HG02798 (cell line): ENCODE data around the gene NRIP1.
"Not testable (repeated sequence)": the region's sequence is repeated elsewhere in the genome, so short reads cannot be mapped to it uniquely, and the experiment has no call there.

ENCODE experiments used
- ATAC-seq: cut with Tn5 transposase; IDR thresholded peaks from one replicate; pipeline ENCODE4 v1.9.1; 2021; ENCODE audit warnings: mild to moderate bottlenecking; ENCODE audit not compliant: unreplicated experiment, poor library complexity

NRIP1 gene

DNA sequence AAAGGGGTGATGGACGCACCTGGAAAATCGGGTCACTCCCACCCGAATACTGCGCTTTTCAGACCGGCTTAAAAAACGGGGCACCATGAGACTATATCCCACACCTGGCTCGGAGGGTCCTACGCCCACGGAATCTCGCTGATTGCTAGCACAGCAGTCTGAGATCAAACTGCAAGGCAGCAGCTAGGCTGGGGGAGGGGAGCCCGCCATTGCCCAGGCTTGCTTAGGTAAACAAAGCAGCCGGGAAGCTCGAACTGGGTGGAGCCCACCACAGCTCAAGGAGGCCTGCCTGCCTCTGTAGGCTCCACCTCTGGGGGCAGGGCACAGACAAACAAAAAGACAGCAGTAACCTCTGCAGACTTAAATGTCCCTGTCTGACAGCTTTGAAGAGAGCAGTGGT, 137.5 kb downstream of the NRIP1 start:
- ATAC-seq: not testable (repeated sequence)

DNA sequence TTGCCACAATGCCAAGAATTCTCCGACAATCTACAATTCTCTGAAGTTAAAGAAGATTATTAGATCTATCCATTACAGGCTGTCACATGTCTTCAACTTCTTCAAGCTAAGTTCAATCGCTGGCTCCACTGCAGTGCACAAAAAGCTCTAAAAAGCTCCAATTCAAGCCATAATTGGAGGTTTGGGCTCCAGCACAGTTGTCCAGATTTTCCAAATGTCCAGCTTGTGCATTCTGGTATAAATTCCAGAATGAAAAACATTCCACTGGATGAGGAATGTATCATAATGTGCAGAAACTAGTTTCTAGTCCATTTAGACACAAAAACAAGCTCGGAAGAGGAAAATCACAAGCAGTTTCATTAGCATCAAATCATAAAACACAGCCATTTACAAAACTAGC, 138.6 kb downstream of the NRIP1 start:
- no peak for ATAC-seq

DNA sequence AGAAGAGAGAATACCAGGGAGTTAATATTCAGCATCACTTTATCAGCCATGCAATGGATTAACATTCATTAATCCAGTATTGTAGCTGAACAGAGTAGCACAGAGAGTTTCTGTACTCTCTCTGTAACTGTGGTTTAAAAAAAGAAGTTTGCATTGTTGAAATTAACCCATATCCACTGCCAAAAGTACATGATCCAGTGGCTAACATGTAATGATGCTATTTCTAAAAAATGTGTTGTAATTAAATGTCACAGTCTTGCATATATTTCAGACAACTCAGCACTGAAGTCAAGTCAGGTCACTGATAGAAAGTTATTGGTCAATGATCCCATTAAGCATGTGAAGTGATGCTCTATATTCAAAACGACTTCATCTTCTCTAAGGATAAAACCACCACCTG, 141.3 kb downstream of the NRIP1 start:
- ATAC-seq: no peak

DNA sequence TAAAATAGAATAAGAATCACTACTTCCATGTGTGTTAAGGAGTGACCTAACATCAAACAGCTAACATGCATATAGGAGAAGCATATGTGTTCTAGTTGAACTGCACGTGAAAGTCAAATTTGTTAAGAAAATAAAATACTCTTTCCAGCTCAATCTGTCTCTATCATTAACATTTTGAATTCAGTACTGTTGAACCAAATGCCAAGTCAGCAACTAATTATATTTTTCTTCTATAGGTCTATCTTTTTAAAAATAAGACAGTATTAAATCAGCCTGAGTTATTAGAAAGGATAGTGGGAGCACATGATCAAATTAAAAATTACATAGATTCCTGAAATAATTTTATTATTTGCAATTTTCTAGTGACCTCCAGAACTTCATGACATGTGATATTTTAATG, 141.8 kb downstream of the NRIP1 start:
- no peak for ATAC-seq

DNA sequence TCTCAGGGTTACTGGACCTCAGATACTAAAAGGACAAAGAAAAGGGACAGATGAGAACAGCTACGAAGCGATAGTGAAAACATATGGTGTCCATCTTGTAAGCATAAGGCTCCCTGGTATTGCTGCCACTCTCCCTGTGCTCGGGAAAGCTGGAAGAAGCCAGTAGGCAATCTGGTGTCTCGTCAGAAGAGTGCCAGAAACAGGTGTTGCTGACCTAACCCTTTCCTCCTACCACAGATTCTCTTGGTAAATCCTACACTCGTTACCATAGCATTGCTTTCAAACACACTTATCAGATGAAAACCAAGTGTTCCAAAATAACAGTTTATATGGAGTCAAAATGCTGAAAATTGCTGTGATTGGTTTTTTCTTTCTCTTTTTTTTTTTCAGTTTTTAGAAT, 146.3 kb downstream of the NRIP1 start:
- no peak for ATAC-seq

DNA sequence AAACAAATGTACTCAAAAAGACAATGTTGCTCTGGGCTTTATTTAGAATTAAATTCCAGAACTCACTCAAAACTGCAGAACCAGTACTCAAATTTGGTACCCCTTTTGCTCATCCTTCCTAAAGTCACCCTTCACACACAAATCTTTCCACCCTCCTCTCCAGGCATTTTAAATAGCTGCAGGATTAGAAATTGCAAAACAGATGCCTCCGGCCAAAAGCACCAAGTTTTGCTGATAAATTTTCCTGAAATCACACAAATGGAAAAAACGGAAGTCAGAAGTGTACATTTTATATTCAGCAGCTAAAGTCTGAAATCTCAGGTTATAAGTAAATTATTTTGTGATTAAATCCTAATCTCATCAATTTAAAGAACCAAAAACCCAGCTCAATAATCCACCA, 147.0 kb downstream of the NRIP1 start:
- no peak for ATAC-seq

DNA sequence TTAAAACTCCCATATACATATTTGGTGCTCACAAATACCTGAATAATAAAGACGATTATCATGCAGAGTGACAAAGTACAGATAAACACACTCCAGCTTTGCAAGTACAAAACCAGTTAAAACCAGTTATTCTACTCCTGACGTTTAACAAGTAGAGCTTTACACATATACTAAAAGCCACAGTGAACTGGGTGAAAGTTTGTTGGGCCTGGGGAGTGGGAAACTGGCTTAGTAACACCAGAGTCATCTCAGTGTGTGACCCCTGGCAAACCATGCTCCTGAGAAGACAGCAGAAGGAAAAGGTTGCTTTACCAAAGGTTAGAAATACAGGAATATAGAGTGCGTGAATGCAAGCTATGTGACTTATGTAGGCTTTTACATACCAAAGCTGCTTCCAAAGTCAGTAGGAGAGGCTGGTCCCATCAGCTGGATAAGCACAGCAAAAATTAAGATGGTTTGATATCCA, 148.1 kb downstream of the NRIP1 start:
- no peak for ATAC-seq

DNA sequence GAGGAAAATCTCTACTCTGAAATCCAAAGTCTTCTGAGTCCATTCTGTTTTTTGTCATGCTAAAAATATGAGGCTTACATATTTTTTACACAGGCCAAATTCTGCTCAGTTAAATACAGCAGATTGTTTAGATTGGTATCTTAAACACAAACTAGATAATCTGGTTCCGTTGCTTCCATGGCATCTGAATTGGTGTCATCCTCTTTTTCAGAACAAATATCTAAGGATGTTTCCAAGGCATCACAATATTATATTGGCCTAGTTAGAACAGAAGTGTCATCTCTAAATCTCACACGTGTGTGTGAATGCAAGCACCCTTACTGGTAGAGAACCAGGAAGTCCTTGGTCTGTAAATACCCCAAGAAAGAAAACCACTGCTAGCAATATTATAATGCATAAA, 151.2 kb downstream of the NRIP1 start:
- no peak for ATAC-seq

DNA sequence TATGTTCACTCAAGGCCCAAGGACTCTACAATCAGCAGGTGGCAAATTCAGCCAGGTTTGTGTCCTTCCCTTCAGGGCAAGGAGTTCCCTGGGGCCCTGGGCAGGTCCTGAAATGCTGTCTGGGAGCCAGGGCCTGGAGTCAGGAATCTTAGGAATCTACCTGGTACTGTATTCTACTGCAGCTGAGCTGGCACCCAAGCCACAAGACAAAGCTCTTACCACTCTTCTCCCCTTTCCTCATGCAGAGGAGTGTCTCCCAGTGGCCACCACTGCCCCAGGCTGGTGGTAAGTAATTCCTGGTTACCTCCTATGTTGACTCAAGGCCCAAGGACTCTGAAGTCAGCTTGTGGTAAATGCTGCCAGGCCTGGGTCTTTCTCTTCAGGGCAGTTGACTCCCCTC, 153.4 kb downstream of the NRIP1 start:
- ATAC-seq: no peak
